ENCODE data around the gene SFT2D3.

The SFT2D3 gene

GRCh38 chr2:127753374-127753773 lies 52.1 kb downstream of the SFT2D3 start:
- Histone ChIP-seq H3K79me1 (ENCODE audit: low read length) (no peaks in the 10 kb centered on the region), H3K27me3 (ENCODE audit: insufficient read depth, low read length, poor library complexity) (no peaks in the 10 kb centered on the region), H3K27ac (ENCODE audit: low read depth, low read length) (no peak overlapping the region), H3K18ac (ENCODE audit: low read length) (no peak overlapping the region), H3K79me2 (ENCODE audit: control insufficient read depth, insufficient read depth, low read length) (no peaks in the 10 kb centered on the region), H2BK5ac (ENCODE audit: low read length) (no peak overlapping the region), H2BK120ac (ENCODE audit: low read depth, low read length) (no peak overlapping the region), H3K4ac (ENCODE audit: low read depth, low read length) (no peak overlapping the region), H3K56ac (ENCODE audit: low read length) (no peak overlapping the region), H3K4me2 (ENCODE audit: low read length) (no peak overlapping the region), H3K4me3 (ENCODE audit: low read length) (no peak overlapping the region), H3K9ac (ENCODE audit: low read length) (no peak overlapping the region), H2AK5ac (ENCODE audit: low read length) (no peak overlapping the region), H3K4me1 (ENCODE audit: control insufficient read depth, low read depth, low read length) (no peaks in the 10 kb centered on the region), H2BK15ac (replicated peaks; ENCODE audit: low read depth) (no peak overlapping the region), H3K36me3 (ENCODE audit: control insufficient read depth, insufficient read depth, low read length) (no peaks in the 10 kb centered on the region), H3K23ac (ENCODE audit: low read length) (no peak overlapping the region), H4K5ac (ENCODE audit: low read length) (no peak overlapping the region), H4K8ac (ENCODE audit: low read depth, low read length) (no peak overlapping the region)
- no peak for DNase-seq

DNA sequence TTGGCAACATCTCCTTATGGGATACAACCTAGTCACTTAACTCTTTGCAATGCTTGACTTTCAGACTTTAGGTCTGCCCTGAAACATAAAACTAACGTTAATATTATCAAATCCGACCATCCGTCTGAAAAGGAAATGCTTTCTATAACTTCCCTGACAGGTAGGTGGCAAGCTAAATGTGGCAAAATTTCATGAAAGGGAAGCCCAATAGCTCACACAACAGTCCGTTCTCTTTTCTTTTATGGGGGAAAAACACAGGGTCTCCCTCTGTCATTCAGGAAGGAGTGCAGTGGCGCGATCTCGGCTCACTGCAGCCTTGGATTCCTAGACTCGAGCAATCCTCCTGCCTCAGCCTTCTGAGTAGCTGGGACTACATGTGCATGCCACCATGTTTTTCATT lies 52.9 kb downstream of the SFT2D3 start:
- DNase-seq, result no peak
- H3K9ac ChIP-seq (ENCODE audit: low read length), result no peak overlapping the region
- H4K5ac ChIP-seq (ENCODE audit: low read length), result no peak overlapping the region
- no peak overlapping the region for H3K4ac ChIP-seq (ENCODE audit: low read depth, low read length)
- no peak overlapping the region for H2BK15ac ChIP-seq (replicated peaks; ENCODE audit: low read depth)
- H2BK120ac ChIP-seq (ENCODE audit: low read depth, low read length), result no peak overlapping the region
- no peak overlapping the region for H3K4me2 ChIP-seq (ENCODE audit: low read length)
- H2BK5ac ChIP-seq (ENCODE audit: low read length), result no peak overlapping the region
- no peaks in the 10 kb centered on the region for H3K79me1 ChIP-seq (ENCODE audit: low read length)
- H3K27me3 ChIP-seq (ENCODE audit: insufficient read depth, low read length, poor library complexity), result no peaks in the 10 kb centered on the region
- no peak overlapping the region for H3K27ac ChIP-seq (ENCODE audit: low read depth, low read length)
- H4K8ac ChIP-seq (ENCODE audit: low read depth, low read length), result no peak overlapping the region
- no peak overlapping the region for H3K56ac ChIP-seq (ENCODE audit: low read length)
- no CpG with 5 or more reads among the region's 8 CpGs for WGBS (ENCODE audit: extremely low coverage, insufficient coverage, low lambda C conversion rate)
- no peak overlapping the region for H2AK5ac ChIP-seq (ENCODE audit: low read length)
- no peaks in the 10 kb centered on the region for H3K79me2 ChIP-seq (ENCODE audit: control insufficient read depth, insufficient read depth, low read length)
- no peak overlapping the region for H3K4me3 ChIP-seq (ENCODE audit: low read length)
- H3K4me1 ChIP-seq (ENCODE audit: control insufficient read depth, low read depth, low read length), result no peaks in the 10 kb centered on the region
- no peak overlapping the region for H3K18ac ChIP-seq (ENCODE audit: low read length)
- no peak overlapping the region for H3K23ac ChIP-seq (ENCODE audit: low read length)
- no peaks in the 10 kb centered on the region for H3K36me3 ChIP-seq (ENCODE audit: control insufficient read depth, insufficient read depth, low read length)

Data from mesendoderm (in vitro differentiated cells).